D721Med (cell line): ENCODE results near the gene SERHL2.
"Not testable (repeated sequence)": the region's sequence is repeated elsewhere in the genome, so short reads cannot be mapped to it uniquely, and the experiment has no call there.

Experiments
- DNase-seq: peaks from one replicate; pipeline ENCODE4 v3.0.0; 2011; ENCODE audit warnings: low spot score; ENCODE audit not compliant: insufficient read length
- FAIRE-seq: peaks from 2 replicates; lab custom pipeline; 2011; peaks lifted over from hg19 to GRCh38; lab: Jason Lieb, UNC
- TF ChIP-seq, protein P1 (sequence below): IDR thresholded peaks from 2 replicates; pipeline ENCODE4 v1.5.1; 2012; ENCODE audit warnings: mild to moderate bottlenecking, control low read depth; ENCODE audit not compliant: insufficient read depth; ENCODE audit errors: missing control alignments

SERHL2 gene

DNA sequence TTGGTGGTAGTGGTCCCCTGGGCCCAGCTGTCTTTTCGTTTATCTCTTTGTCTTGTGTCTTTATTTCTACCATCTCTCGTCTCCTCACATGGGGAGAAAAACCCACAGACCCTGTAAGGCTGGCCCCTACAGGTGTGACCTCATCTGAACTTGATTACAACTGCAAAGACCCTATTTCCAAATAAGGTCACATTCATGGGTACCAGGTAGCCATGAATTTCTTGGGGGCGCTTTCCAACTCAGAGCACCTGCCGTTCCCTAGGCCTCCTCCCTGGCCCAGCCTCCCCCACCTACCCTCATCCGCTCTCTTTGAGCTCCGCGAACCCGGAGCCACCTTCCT, 20.1 kb upstream of the SERHL2 start:
- DNase-seq (no peak), FAIRE-seq (no peak)
- TF ChIP-seq, protein P1, sequence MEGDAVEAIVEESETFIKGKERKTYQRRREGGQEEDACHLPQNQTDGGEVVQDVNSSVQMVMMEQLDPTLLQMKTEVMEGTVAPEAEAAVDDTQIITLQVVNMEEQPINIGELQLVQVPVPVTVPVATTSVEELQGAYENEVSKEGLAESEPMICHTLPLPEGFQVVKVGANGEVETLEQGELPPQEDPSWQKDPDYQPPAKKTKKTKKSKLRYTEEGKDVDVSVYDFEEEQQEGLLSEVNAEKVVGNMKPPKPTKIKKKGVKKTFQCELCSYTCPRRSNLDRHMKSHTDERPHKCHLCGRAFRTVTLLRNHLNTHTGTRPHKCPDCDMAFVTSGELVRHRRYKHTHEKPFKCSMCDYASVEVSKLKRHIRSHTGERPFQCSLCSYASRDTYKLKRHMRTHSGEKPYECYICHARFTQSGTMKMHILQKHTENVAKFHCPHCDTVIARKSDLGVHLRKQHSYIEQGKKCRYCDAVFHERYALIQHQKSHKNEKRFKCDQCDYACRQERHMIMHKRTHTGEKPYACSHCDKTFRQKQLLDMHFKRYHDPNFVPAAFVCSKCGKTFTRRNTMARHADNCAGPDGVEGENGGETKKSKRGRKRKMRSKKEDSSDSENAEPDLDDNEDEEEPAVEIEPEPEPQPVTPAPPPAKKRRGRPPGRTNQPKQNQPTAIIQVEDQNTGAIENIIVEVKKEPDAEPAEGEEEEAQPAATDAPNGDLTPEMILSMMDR, result no peak

DNA sequence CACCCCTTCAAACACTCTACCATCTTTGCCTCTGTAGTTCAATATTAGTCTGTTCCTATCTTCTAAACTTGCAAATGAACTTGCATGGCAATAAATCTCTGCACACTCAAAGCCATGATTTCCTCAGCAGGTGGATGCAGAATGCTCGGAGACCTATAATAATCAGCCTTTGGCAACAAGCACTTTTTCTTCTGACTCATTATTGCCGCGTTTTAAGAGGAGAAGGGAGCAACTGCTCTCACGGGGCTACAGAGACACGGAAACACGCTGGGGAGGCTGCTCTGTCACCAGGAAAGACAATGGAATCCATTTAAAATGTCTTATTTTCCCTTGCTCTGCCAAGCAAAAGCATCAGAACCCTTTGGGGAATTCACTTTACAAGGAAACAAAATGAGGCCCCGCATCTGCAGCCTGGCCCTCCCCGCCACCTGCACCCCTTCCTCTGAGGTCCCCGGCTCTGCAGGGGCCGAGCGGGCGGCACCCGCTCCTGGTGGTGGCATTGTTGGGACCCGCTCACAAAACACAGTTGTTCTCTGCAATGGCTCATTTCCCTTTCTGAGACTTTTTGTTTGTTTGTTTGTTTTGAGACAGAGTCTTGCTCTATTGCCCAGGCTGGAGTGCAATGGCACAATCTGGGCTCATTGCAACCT, 18.5 kb upstream of the SERHL2 start:
- not testable (repeated sequence) for DNase-seq, FAIRE-seq

DNA sequence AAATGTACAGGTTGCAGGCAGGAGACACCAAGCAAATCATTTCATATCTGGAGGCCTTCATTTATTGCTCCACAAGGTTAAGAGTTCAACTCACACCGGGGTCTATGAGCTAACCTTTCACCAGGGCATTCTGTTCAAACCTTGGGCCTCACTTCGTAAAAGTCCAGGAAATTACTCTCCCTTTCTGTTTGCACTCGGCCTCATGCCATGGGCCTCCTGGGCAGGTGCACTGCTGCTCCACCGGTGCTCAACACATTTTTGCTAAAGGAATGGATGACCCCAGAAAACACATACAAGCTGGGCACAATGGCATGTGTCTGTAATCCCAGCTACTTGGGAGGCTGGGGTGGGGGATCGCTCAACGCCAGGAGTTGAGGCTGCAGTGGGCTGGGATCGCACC, 17.6 kb upstream of the SERHL2 start:
- TF ChIP-seq, protein P1, result no peak
- DNase-seq (no peak), FAIRE-seq (no peak)

DNA sequence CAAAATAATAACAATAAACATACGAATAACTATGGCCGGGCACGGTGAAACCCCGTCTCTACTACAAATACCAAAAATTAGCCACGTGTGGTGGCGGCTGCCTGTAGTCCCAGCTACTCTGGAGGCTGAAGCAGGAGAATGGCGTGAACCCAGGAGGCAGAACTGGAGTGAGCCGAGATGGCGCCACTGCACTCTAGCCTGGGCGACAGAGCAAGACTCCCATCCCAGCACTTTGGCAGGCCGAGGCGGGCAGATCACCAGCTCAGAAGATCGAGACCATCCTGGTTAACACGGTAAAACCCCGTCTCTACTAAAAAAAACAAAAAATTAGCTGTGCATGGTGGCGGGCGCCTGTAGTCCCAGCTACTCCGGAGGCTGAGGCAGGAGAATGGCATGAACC, 17.1 kb upstream of the SERHL2 start:
- not testable (repeated sequence) for FAIRE-seq, DNase-seq

DNA sequence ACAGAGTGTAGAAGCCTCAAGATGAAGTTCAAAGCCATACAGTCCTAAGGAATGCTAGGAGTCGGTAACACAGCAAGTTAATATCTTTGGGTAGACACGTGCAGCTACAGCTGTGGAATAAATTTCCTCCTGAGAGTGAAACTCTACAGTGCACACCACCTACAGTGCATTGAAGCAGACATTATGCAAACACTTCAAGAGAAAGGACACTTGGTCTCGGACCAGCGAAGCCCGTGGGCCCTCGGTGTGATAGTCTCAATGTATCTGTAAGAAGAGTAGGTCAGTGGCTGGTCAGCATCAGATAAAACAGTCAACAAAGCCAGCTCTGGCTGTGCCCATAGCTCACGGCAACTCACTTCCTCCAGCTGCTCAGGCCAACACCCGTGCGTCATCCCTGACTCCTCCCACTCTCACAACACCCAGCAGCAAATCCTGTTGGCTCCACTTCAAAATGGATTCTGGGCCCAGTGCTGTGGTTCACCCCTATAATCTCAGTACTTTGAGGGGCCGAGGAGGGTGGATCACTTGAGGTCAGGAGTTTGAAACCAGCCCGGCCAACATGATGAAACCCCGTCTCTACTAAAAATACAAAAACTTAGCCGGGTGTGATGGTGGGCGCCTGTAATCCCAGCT, 16.4 kb upstream of the SERHL2 start:
- DNase-seq, FAIRE-seq: not testable (repeated sequence)

DNA sequence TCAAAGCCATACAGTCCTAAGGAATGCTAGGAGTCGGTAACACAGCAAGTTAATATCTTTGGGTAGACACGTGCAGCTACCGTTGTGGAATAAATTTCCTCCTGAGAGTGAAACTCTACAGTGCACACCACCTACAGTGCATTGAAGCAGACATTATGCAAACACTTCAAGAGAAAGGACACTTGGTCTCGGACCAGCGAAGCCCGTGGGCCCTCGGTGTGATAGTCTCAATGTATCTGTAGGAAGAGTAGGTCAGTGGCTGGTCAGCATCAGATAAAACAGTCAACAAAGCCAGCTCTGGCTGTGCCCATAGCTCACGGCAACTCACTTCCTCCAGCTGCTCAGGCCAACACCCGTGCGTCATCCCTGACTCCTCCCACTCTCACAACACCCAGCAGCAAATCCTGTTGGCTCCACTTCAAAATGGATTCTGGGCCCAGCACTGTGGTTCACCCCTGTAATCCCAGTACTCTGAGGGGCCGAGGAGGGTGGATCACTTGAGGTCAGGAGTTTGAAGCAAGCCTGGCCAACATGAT, 14.5 kb upstream of the SERHL2 start:
- DNase-seq, FAIRE-seq: not testable (repeated sequence)

DNA sequence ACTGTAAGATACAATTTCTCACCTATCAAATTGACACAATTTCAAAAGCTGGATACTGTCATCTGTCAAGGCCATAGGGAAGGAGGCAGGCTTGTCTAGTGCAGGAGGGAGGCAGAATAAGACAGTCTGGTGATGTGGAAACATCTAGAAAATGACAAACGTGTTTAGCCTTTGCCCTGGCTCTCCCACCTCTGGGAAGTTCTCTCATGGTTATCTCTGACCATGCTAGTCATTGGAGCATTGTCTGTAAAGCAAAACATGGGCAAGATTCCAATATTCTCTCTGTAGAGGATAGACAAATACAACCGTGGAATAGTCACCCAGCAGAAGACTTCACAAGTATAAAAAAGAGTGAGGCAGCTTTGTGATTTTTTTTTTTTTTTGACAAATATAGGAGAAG, 9.1 kb upstream of the SERHL2 start:
- TF ChIP-seq, protein P1, result no peak
- no peak for FAIRE-seq
- DNase-seq, result no peak

DNA sequence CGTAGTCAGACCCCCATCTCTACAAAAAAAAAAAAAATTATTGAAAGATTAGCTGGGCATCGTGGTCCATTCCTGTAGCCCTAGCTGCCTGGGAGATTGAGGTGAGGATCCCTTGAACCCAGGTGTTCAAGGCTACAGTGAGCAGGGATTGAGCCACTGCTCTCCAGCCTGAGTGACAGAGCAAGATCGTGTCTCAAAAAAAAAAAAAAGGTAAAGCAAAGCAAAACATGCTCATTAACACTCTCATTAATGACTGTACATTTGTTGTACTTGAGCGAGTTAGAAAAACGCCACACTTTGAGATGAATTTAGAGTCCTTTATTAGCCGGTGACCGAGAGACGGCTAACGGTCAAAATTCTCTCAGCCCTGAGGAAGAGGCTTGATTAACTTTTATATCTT, 6.2 kb upstream of the SERHL2 start:
- FAIRE-seq, result no peak
- TF ChIP-seq, protein P1, result no peak

DNA sequence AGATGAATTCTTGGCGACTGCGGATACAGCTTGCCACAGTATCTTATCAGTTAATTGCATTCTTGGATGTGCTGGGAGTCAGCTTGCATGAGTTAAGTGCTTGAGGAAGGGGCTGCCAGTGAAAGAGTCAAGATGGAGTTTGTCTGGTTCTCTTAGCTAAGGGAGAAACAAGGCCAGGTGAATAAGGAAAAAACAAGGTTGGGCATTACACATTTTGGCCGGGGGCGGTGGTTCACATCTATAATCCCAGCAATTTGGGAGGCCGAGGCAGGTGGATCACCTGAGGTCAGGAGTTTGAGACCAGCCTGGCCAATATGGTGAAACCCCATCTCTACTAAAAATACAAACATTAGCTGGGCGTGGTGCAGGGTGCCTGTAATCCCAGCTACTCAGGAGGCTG, 5.6 kb upstream of the SERHL2 start:
- FAIRE-seq, DNase-seq: not testable (repeated sequence)

More for the DNA sequence above, 6.2 kb upstream of the SERHL2 start:
- DNase-seq, result no peak
